ENCODE data around the gene PDE6B.

The PDE6B gene

GRCh38 chr4:601612-602558, 23.5 kb upstream of the PDE6B start:
- DNase-seq = no peak

GRCh38 chr4:602559-602942, 22.8 kb upstream of the PDE6B start:
- DNase-seq = peak; percentile 33

- peak; percentile 6 for DNase-seq
These were observed 21.2 kb upstream of the PDE6B start for GRCh38 chr4:604131-604530.

GRCh38 chr4:605702-606425, 19.5 kb upstream of the PDE6B start:
- DNase-seq = no peak

- DNase-seq = no peak
These were observed 17.1 kb upstream of the PDE6B start for GRCh38 chr4:608236-608635.

- DNase-seq = no peak
These were observed 15.8 kb upstream of the PDE6B start for GRCh38 chr4:609400-610050.

GRCh38 chr4:610411-611261, 14.7 kb upstream of the PDE6B start:
- no peak for DNase-seq

GRCh38 chr4:612052-612748, 13.2 kb upstream of the PDE6B start:
- no peak for DNase-seq

- DNase-seq = no peak
These were observed 12.6 kb upstream of the PDE6B start for GRCh38 chr4:612749-613125.

- no peak for DNase-seq
These were observed 12.2 kb upstream of the PDE6B start for GRCh38 chr4:613126-613525.

- DNase-seq = no peak
These were observed 9.3 kb upstream of the PDE6B start for GRCh38 chr4:616091-616490.

GRCh38 chr4:616911-617643, 8.3 kb upstream of the PDE6B start:
- DNase-seq = no peak

- no peak for DNase-seq
These were observed 7.4 kb upstream of the PDE6B start for GRCh38 chr4:617644-618641.

- DNase-seq = no peak
These were observed 5.2 kb upstream of the PDE6B start for GRCh38 chr4:620201-620600.

- no peak for DNase-seq
These were observed 4.5 kb upstream of the PDE6B start for GRCh38 chr4:620851-621261.

GRCh38 chr4:621296-622070, 3.9 kb upstream of the PDE6B start:
- DNase-seq = no peak

- no peak for DNase-seq
These were observed 3.0 kb upstream of the PDE6B start for GRCh38 chr4:622071-622995.
